OCI-LY7 (cell line): ENCODE data around the gene DCLK3. TPM values are rescaled to one million over a fixed set of nuclear protein-coding genes. Genes with fewer than 3 reads are reported as not detected.

Source experiments
- BruUV-seq: library from RNA; stranded (reverse); fragments of 400-500 nt; replicated peaks from 2 replicates; lab custom pipeline; 2021; lab: Mats Ljungman, UMichigan
- CTCF ChIA-PET: fragments of 300-600 bp; sonication (Branson Sonifier 250); formaldehyde crosslinking; loops from one replicate; lab custom pipeline; 2022; ENCODE audit warnings: antibody characterized with exemption; ENCODE audit not compliant: unreplicated experiment; lab: Charles Lee
- POLR2A ChIA-PET: fragments of 300-600 bp; sonication (Branson Sonifier 250); formaldehyde crosslinking; loops from one replicate; lab custom pipeline; 2022; ENCODE audit warnings: antibody characterized with exemption; lab: Charles Lee
- DNase-seq: peaks from one replicate; pipeline ENCODE4 v3.0.0-alpha.2; 2015; ENCODE audit warnings: low spot score
- H2AFZ ChIP-seq: fragments of 200-600 bp; sonication (generic), shearing (Covaris generic); 2 replicates; pipeline ENCODE4 v1.6.1; 2014; ENCODE audit warnings: mild to moderate bottlenecking, antibody characterized with exemption, low read length, moderate library complexity
- H3K27ac ChIP-seq: fragments of 200-600 bp; sonication (generic); 2 replicates; pipeline ENCODE4 v1.5.1; 2014; ENCODE audit warnings: mixed run types, low read depth, mild to moderate bottlenecking, moderate library complexity, low read length, inconsistent platforms; ENCODE audit not compliant: poor library complexity, severe bottlenecking
- H3K36me3 ChIP-seq: fragments of 200-600 bp; sonication (generic); 2 replicates; pipeline ENCODE4 v1.6.1; 2014; ENCODE audit warnings: mild to moderate bottlenecking, antibody characterized with exemption, low read length, moderate library complexity, mixed read lengths; ENCODE audit not compliant: insufficient read depth
- H3K4me1 ChIP-seq: fragments of 200-600 bp; sonication (generic); 2 replicates; pipeline ENCODE4 v1.5.1; 2014; ENCODE audit warnings: mild to moderate bottlenecking, low read length; ENCODE audit not compliant: insufficient read depth, poor library complexity, severe bottlenecking
- H3K4me2 ChIP-seq: fragments of 200-600 bp; sonication (generic); 2 replicates; pipeline ENCODE4 v1.6.1; 2014; ENCODE audit warnings: mild to moderate bottlenecking, low read length
- H3K4me3 ChIP-seq: fragments of 200-600 bp; sonication (generic); 2 replicates; pipeline ENCODE4 v1.5.1; 2014; ENCODE audit warnings: mild to moderate bottlenecking, low read depth, low read length; ENCODE audit not compliant: poor library complexity, severe bottlenecking
- H3K79me2 ChIP-seq: fragments of 200-600 bp; sonication (generic); 2 replicates; pipeline ENCODE4 v1.6.1; 2016; ENCODE audit warnings: low read depth, mild to moderate bottlenecking, low read length, moderate library complexity, mixed read lengths; ENCODE audit not compliant: insufficient read depth
- H3K9me2 ChIP-seq: fragments of 200-600 bp; sonication (generic); 2 replicates; pipeline ENCODE4 v1.6.1; 2016; ENCODE audit warnings: mild to moderate bottlenecking, low read length, mixed read lengths; ENCODE audit not compliant: insufficient read depth
- H3K9me3 ChIP-seq: fragments of 200-600 bp; sonication (generic); 2 replicates; pipeline ENCODE4 v1.6.1; 2014; ENCODE audit warnings: mild to moderate bottlenecking, mixed run types, low read length, mixed read lengths
- H4K20me1 ChIP-seq: fragments of 200-600 bp; sonication (generic); 2 replicates; pipeline ENCODE4 v1.6.1; 2014; ENCODE audit warnings: mild to moderate bottlenecking, antibody characterized with exemption, low read length, moderate library complexity, mixed read lengths; ENCODE audit not compliant: insufficient read depth
- CTCF ChIP-seq: fragments of 200-600 bp; sonication (generic); conservative IDR thresholded peaks from 2 replicates; pipeline ENCODE4 v1.5.1; 2014; ENCODE audit warnings: mild to moderate bottlenecking, antibody characterized with exemption, low read length, moderate library complexity, mixed read lengths
- EZH2phosphoT487 ChIP-seq: fragments of 200-600 bp; sonication (generic); IDR thresholded peaks from 2 replicates; pipeline ENCODE4 v1.6.1; 2018; ENCODE audit warnings: low read depth, borderline replicate concordance, mild to moderate bottlenecking, mixed run types, antibody characterized with exemption, low read length, moderate library complexity, mixed read lengths
- intact Hi-C: fragments of 100-400 bp; cut with micrococcal nuclease; formaldehyde crosslinking; loops from one replicate; pipeline ENCODE4 v1.10.0; 2022; ENCODE audit not compliant: unreplicated experiment
- total RNA-seq, 2 experiments: library from RNA; depleted of rRNA in 1 of 2; stranded (reverse); fragments of >200 nt in 1 of 2; shearing (Covaris generic) in 1 of 2; gene quantifications; 2 replicates each; pipeline ENCODE4 v1.2.3, GENCODE V29; 2014 to 2022

DCLK3 gene
- total RNA-seq, 2 experiments from 2014 or later, result not detected

DNA sequence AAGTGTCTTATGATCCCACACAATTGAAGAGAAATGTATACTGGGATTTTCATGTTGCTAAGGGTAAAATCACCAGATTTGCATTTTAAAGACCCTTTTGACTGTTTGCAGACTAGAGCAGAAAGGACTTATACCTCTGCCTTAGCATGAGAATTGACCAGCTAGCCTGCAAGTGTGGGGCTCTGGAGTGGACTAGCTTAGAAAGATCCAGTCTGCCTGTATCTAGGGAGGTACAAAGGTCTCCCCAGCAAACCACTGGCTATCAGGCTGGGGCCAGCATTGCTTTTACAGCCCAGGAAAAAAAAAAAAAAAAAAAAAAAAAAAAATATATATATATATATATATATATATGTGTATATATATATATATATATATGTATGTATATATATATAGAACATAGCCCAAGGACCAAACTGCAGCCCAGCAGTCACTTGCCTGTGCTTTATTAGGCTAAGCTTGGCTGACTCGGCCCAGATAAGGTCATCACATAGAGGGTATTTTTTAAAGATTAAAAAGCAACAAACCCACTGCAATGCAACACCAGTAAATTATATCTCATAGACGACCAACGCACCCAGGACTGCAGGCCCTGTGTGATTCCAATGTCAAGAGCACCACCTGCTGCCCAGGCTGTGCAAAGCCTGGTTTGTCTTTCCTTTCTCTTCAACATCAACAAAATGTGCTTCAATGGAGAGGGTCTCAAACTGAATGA lies 63.7 kb downstream of the DCLK3 start:
- TF ChIP-seq EZH2phosphoT487, result no peak
- TF ChIP-seq CTCF, result peak; percentile 96
- CTCF ChIA-PET, result no interaction called here

GRCh38 chr3:36698314-36698713 lies 66.0 kb downstream of the DCLK3 start:
- H3K9me2 ChIP-seq, result no peaks in the 10 kb centered on the region
- TF ChIP-seq CTCF (no peak), EZH2phosphoT487 (no peak)
- no peaks in the 10 kb centered on the region for H3K36me3 ChIP-seq
- DNase-seq, result no peak
- H2AFZ ChIP-seq, result no peak overlapping the region
- POLR2A ChIA-PET, result no interaction called here
- no peak overlapping the region for H3K4me3 ChIP-seq
- no peaks in the 10 kb centered on the region for H3K79me2 ChIP-seq
- CTCF ChIA-PET, result no interaction called here
- H3K4me2 ChIP-seq, result no peak overlapping the region
- H3K4me1 ChIP-seq, result no peaks in the 10 kb centered on the region
- H3K27ac ChIP-seq, result no peak overlapping the region
- H4K20me1 ChIP-seq, result no peaks in the 10 kb centered on the region
- BruUV-seq, result no TSS peak
- intact Hi-C loops, result no loop called here
- H3K9me3 ChIP-seq, result no peaks in the 10 kb centered on the region

More for the DNA sequence above, 63.7 kb downstream of the DCLK3 start:
- Histone ChIP-seq H3K4me1 (no peaks in the 10 kb centered on the region), H3K36me3 (no peaks in the 10 kb centered on the region), H4K20me1 (no peaks in the 10 kb centered on the region), H2AFZ (no peak overlapping the region), H3K9me3 (no peaks in the 10 kb centered on the region), H3K4me2 (no peak overlapping the region), H3K27ac (no peak overlapping the region), H3K79me2 (no peaks in the 10 kb centered on the region), H3K9me2 (no peaks in the 10 kb centered on the region), H3K4me3 (no peak overlapping the region)
- intact Hi-C loops, result loop anchor here (1.0 kb wide), 2 partner anchors 292 to 733 kb away; no protein-coding TSS in a partner anchor
- peak; percentile 69 for DNase-seq
- no TSS peak for BruUV-seq
- POLR2A ChIA-PET, result no interaction called here
